HEK293T (cell line): ENCODE measurements around the gene MACROD2.

Experiments used
- CTCF ChIA-PET: fragments of 350-600 bp; formaldehyde crosslinking; extraction: SDS; loops from one replicate; lab custom pipeline; 2021; ENCODE audit warnings: antibody characterized with exemption, inconsistent platforms; lab: Yijun Ruan, JAX
- POLR2A ChIA-PET: fragments of 350-600 bp; formaldehyde crosslinking; extraction: SDS; loops from one replicate; lab custom pipeline; 2020; ENCODE audit warnings: antibody characterized with exemption, inconsistent platforms; lab: Yijun Ruan, JAX
- DNase-seq: peaks from one replicate; pipeline ENCODE4 v3.0.0; 2012; ENCODE audit warnings: mixed read lengths; ENCODE audit errors: extremely low spot score
- ARNT ChIP-seq: fragments of 450-650 bp; IDR thresholded peaks from 2 replicates; pipeline ENCODE4 v1.6.1; 2017; ENCODE audit warnings: mild to moderate bottlenecking
- BHLHE40 ChIP-seq: fragments of 450-650 bp; IDR thresholded peaks from 2 replicates; pipeline ENCODE4 v1.6.1; 2016; ENCODE audit warnings: mild to moderate bottlenecking, moderate library complexity, borderline replicate concordance
- CTBP1 ChIP-seq: fragments of 450-650 bp; IDR thresholded peaks from 2 replicates; pipeline ENCODE4 v1.6.1; 2016; ENCODE audit warnings: borderline replicate concordance
- ELF4 ChIP-seq: fragments of 450-650 bp; IDR thresholded peaks from 2 replicates; pipeline ENCODE4 v1.6.1; 2017; ENCODE audit warnings: antibody characterized with exemption
- FOXA1 ChIP-seq: fragments of 450-650 bp; IDR thresholded peaks from 2 replicates; pipeline ENCODE4 v1.6.1; 2016; ENCODE audit warnings: mild to moderate bottlenecking
- FOXK2 ChIP-seq: fragments of 450-650 bp; IDR thresholded peaks from 2 replicates; pipeline ENCODE4 v1.6.1; 2016; ENCODE audit warnings: mild to moderate bottlenecking
- FOXM1 ChIP-seq: fragments of 450-650 bp; IDR thresholded peaks from 2 replicates; pipeline ENCODE4 v1.6.1; 2017; ENCODE audit warnings: mild to moderate bottlenecking, borderline replicate concordance
- HDGF ChIP-seq: fragments of 450-650 bp; IDR thresholded peaks from 2 replicates; pipeline ENCODE4 v1.6.1; 2017; ENCODE audit warnings: antibody characterized with exemption, borderline replicate concordance
- L3MBTL2 ChIP-seq: fragments of 450-650 bp; conservative IDR thresholded peaks from 2 replicates; pipeline ENCODE4 v1.6.1; 2016; ENCODE audit warnings: mild to moderate bottlenecking
- LEF1 ChIP-seq: fragments of 450-650 bp; IDR thresholded peaks from 2 replicates; pipeline ENCODE4 v1.6.1; 2017; ENCODE audit warnings: mild to moderate bottlenecking, borderline replicate concordance
- NFRKB ChIP-seq: fragments of 450-650 bp; IDR thresholded peaks from 2 replicates; pipeline ENCODE4 v1.6.1; 2016; ENCODE audit warnings: mild to moderate bottlenecking, moderate library complexity
- PKNOX1 ChIP-seq: fragments of 450-650 bp; IDR thresholded peaks from 2 replicates; pipeline ENCODE4 v1.6.1; 2016
- SP1 ChIP-seq: fragments of 450-650 bp; IDR thresholded peaks from 2 replicates; pipeline ENCODE4 v1.6.1; 2017
- SUZ12 ChIP-seq: fragments of 450-650 bp; IDR thresholded peaks from 2 replicates; pipeline ENCODE4 v1.6.1; 2016; ENCODE audit warnings: mild to moderate bottlenecking
- TARDBP ChIP-seq: fragments of 450-650 bp; IDR thresholded peaks from 2 replicates; pipeline ENCODE4 v1.6.1; 2016
- ZNF384 ChIP-seq: fragments of 450-650 bp; IDR thresholded peaks from 2 replicates; pipeline ENCODE4 v1.6.1; 2016

MACROD2 gene

GRCh38 chr20:14956026-14956425 lies 960.7 kb downstream of the MACROD2 start:
- CTCF ChIA-PET = no interaction called here
- TF ChIP-seq TARDBP (no peak), ELF4 (no peak), ZNF384 (no peak), L3MBTL2 (no peak), FOXM1 (no peak), FOXK2 (no peak), NFRKB (no peak), SUZ12 (no peak), PKNOX1 (no peak), SP1 (no peak), CTBP1 (no peak), FOXA1 (no peak), BHLHE40 (no peak), ARNT (no peak), HDGF (no peak), LEF1 (no peak)
- POLR2A ChIA-PET = no interaction called here
- no peak for DNase-seq

- no peak for DNase-seq
- POLR2A ChIA-PET = no interaction called here
- TF ChIP-seq L3MBTL2 (no peak), PKNOX1 (no peak), ZNF384 (no peak), ELF4 (no peak), BHLHE40 (no peak), LEF1 (no peak), NFRKB (no peak), FOXK2 (no peak), FOXA1 (no peak), ARNT (no peak), HDGF (no peak), CTBP1 (no peak), SUZ12 (no peak), TARDBP (no peak), FOXM1 (no peak), SP1 (no peak)
- CTCF ChIA-PET = no interaction called here
Observed at GRCh38 chr20:14956538-14956937, 961.2 kb downstream of the MACROD2 start.

- ChIA-PET POLR2A (no interaction called here), CTCF (no interaction called here)
- no peak for DNase-seq
- TF ChIP-seq ZNF384 (no peak), ARNT (no peak), HDGF (no peak), NFRKB (no peak), FOXA1 (no peak)
Observed at GRCh38 chr20:14957402-14957801, 962.1 kb downstream of the MACROD2 start.

GRCh38 chr20:14958626-14959025 lies 963.3 kb downstream of the MACROD2 start:
- no peak for DNase-seq
- ChIA-PET CTCF (no interaction called here), POLR2A (no interaction called here)
- TF ChIP-seq ZNF384 = no peak
- TF ChIP-seq FOXA1 = no peak
- TF ChIP-seq NFRKB = no peak
- TF ChIP-seq TARDBP = no peak
- TF ChIP-seq SUZ12 = no peak
- TF ChIP-seq CTBP1 = no peak
- TF ChIP-seq SP1 = no peak
- TF ChIP-seq PKNOX1 = no peak
- TF ChIP-seq L3MBTL2 = no peak
- TF ChIP-seq BHLHE40 = no peak
- TF ChIP-seq FOXK2 = no peak
- no peak for TF ChIP-seq ARNT
- no peak for TF ChIP-seq HDGF
- no peak for TF ChIP-seq LEF1

GRCh38 chr20:14959506-14960475 lies 964.5 kb downstream of the MACROD2 start:
- CTCF ChIA-PET = no interaction called here
- no peak for DNase-seq
- POLR2A ChIA-PET = no interaction called here
- TF ChIP-seq HDGF (no peak), FOXK2 (no peak), PKNOX1 (no peak), LEF1 (no peak), ZNF384 (no peak)

- POLR2A ChIA-PET = no interaction called here
- no peak for DNase-seq
- TF ChIP-seq ELF4 = no peak
- TF ChIP-seq TARDBP = no peak
- TF ChIP-seq CTBP1 = no peak
- no peak for TF ChIP-seq HDGF
- no peak for TF ChIP-seq BHLHE40
- TF ChIP-seq NFRKB = no peak
- TF ChIP-seq ARNT = no peak
- CTCF ChIA-PET = no interaction called here
Observed at GRCh38 chr20:14960831-14961230, 965.5 kb downstream of the MACROD2 start.
